HCT116 (cell line): ENCODE results near the gene ANKS1A. TPM values are rescaled to one million over a fixed set of nuclear protein-coding genes. Genes with fewer than 3 reads are reported as not detected.

ENCODE experiments used
- ATAC-seq: fragments of 200-7000 bp; cut with Tn5 transposase; 2 replicates; pipeline ENCODE4 v1.9.1; 2020; ENCODE audit warnings: mild to moderate bottlenecking, moderate library complexity
- BruUV-seq: library from RNA; stranded (reverse); fragments of 400-500 nt; replicated peaks from 2 replicates; lab custom pipeline; 2021; lab: Mats Ljungman, UMichigan
- CTCF ChIA-PET: fragments of 300-600 bp; sonication (Branson Sonifier 250); formaldehyde crosslinking; loops from one replicate; lab custom pipeline; 2021; ENCODE audit warnings: antibody characterized with exemption; lab: Charles Lee
- POLR2A ChIA-PET: fragments of 300-600, 350-600 bp; sonication (Branson Sonifier 250); formaldehyde crosslinking; loops from one replicate; lab custom pipeline; 2021; ENCODE audit warnings: antibody characterized with exemption; lab: Charles Lee
- RAD21 ChIA-PET, 2 experiments: fragments of 300-600 bp; sonication (Branson Sonifier 250); formaldehyde crosslinking; loops; one replicate each; lab custom pipeline; 2023; ENCODE audit warnings: low total read pairs in 2 of 2; ENCODE audit not compliant: uncharacterized antibody in 2 of 2, unreplicated experiment in 2 of 2, low non-redundant PET in 1 of 2; lab: Charles Lee
- DNase-seq: peaks from one replicate; pipeline ENCODE4 v3.0.0-alpha.2; 2010; ENCODE audit warnings: low read depth, low spot score
- H2AFZ ChIP-seq: fragments of 200-600 bp; shearing (Covaris generic), sonication (generic); 2 replicates; pipeline ENCODE4 v1.6.1; 2017; ENCODE audit warnings: low read depth, mixed run types, mixed read lengths, antibody characterized with exemption, low read length; ENCODE audit not compliant: poor library complexity, severe bottlenecking
- H3K27ac ChIP-seq: 2 replicates; pipeline ENCODE4 v1.5.1; 2012; ENCODE audit warnings: low read depth, low read length
- H3K27me3 ChIP-seq: fragments of 200-600 bp; sonication (generic); 2 replicates; pipeline ENCODE4 v1.6.1; 2016; ENCODE audit warnings: mixed run types, low read length, mixed read lengths; ENCODE audit not compliant: insufficient read depth
- H3K36me3 ChIP-seq, 2 experiments: fragments of 200-500 bp in 1 of 2; fragments of 200-600 bp in 1 of 2; sonication (Bioruptor generic) in 1 of 2; sonication (generic) in 1 of 2; 2 replicates each; pipeline versions ENCODE4 v1.5.1 to v1.6.1; 2014 to 2016; ENCODE audit warnings: low read length in 2 of 2, inconsistent platforms in 1 of 2, mixed read lengths in 1 of 2, mixed run types in 1 of 2; ENCODE audit not compliant: insufficient read depth in 2 of 2, control insufficient read depth in 1 of 2
- H3K4me1 ChIP-seq, 2 experiments: fragments of 200-600 bp in 1 of 2; sonication (generic) in 1 of 2; 2 replicates each; pipeline versions ENCODE4 v1.5.1 to v1.6.1; 2012 to 2017; ENCODE audit warnings: low read length in 2 of 2, inconsistent platforms in 1 of 2, mild to moderate bottlenecking in 1 of 2, mixed read lengths in 1 of 2, mixed run types in 1 of 2, moderate library complexity in 1 of 2; ENCODE audit not compliant: insufficient read depth in 2 of 2, control insufficient read depth in 1 of 2
- H3K4me2 ChIP-seq: fragments of 200-600 bp; sonication (generic); 2 replicates; pipeline ENCODE4 v1.6.1; 2017; ENCODE audit warnings: mixed run types, low read length, mixed read lengths
- H3K4me3 ChIP-seq, 2 experiments: fragments of 200-600 bp in 1 of 2; sonication (generic) in 1 of 2; replicated peaks in 1 of 2; 2 replicates each; pipeline ENCODE4 v1.5.1; 2011 to 2016; ENCODE audit warnings: low read length in 2 of 2, control low read depth in 1 of 2, low read depth in 1 of 2, mild to moderate bottlenecking in 1 of 2, mixed read lengths in 1 of 2, mixed run types in 1 of 2
- H3K79me2 ChIP-seq: fragments of 200-600 bp; sonication (generic); 2 replicates; pipeline ENCODE4 v1.6.1; 2017; ENCODE audit warnings: mild to moderate bottlenecking, mixed run types, low read length, moderate library complexity, mixed read lengths; ENCODE audit not compliant: insufficient read depth
- H3K9ac ChIP-seq: fragments of 200-600 bp; sonication (generic); 2 replicates; pipeline ENCODE4 v1.6.1; 2016; ENCODE audit warnings: low read length, mixed read lengths
- H3K9me2 ChIP-seq: fragments of 200-600 bp; sonication (generic), shearing (Covaris generic); 2 replicates; pipeline ENCODE4 v1.6.1; 2017; ENCODE audit warnings: mixed run types, mild to moderate bottlenecking, moderate library complexity; ENCODE audit not compliant: insufficient read depth
- H3K9me3 ChIP-seq, 2 experiments: fragments of 200-500 bp in 1 of 2; fragments of 200-600 bp in 1 of 2; sonication (Bioruptor generic) in 1 of 2; sonication (generic) in 1 of 2; 2 replicates each; pipeline ENCODE4 v1.6.1; 2014 to 2017; ENCODE audit warnings: low read length in 2 of 2, mixed read lengths in 2 of 2, inconsistent platforms in 1 of 2, low read depth in 1 of 2, mild to moderate bottlenecking in 1 of 2, mixed run types in 1 of 2, moderate library complexity in 1 of 2; ENCODE audit not compliant: control insufficient read depth in 1 of 2, insufficient read depth in 1 of 2
- H4K20me1 ChIP-seq: fragments of 200-600 bp; sonication (generic), shearing (Covaris generic); 2 replicates; pipeline ENCODE4 v1.6.1; 2017; ENCODE audit warnings: mixed run types, mild to moderate bottlenecking, moderate library complexity; ENCODE audit not compliant: insufficient read depth
- CEBPB ChIP-seq: IDR thresholded peaks from 2 replicates; pipeline ENCODE4 v1.6.1; 2012; ENCODE audit warnings: low read depth
- EGR1 ChIP-seq: IDR thresholded peaks from 2 replicates; pipeline ENCODE4 v1.6.1; 2012; ENCODE audit warnings: low read depth
- POLR2AphosphoS5 ChIP-seq: IDR thresholded peaks from 2 replicates; pipeline ENCODE4 v1.6.1; 2011; ENCODE audit warnings: mild to moderate bottlenecking, low read depth, low read length, moderate library complexity
- intact Hi-C: fragments of 100-400 bp; cut with micrococcal nuclease; formaldehyde crosslinking; loops from 2 replicates; pipeline ENCODE4 v1.10.0; 2022
- total RNA-seq: library from RNA; stranded (reverse); gene quantifications from one replicate; pipeline ENCODE4 v1.2.1, GENCODE V29; 2021; ENCODE audit not compliant: unreplicated experiment
- TF ChIP-seq, protein P1 (sequence below): IDR thresholded peaks from 2 replicates; pipeline ENCODE4 v1.6.1; 2012; ENCODE audit warnings: low read depth

The ANKS1A gene
- total RNA-seq, 1 experiment from 2014 or later = 20.6 TPM

DNA sequence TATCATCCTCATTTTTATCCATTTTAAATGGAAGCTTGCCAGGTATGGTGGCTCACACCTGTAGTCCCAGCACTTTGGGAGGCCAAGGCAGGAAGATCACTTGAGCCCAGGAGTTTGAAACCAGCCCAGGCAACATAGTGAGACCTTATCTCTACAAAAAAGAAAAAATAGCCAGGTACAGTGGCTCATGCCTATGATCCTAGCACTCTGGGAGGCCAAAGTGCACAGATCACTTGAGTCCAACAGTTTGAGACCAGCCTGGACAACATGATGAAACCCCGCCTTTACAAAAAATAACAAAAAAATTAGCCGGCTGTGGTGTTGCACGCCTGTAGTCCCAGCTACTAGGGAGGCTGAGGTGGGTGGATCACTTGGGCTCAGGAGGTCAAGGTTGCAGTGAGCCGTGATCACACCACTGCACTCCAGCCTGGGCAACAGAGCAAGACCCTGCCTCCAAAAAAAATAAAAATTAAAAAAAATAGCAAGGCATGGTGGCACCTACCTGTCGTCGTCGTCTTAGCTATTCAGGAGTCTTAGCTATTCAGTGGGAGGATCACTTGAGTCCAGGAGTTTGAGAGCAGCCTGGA lies 163.0 kb downstream of the ANKS1A start:
- CTCF ChIA-PET = no interaction called here
- Histone ChIP-seq H3K27ac (no peak overlapping the region), H2AFZ (no peak overlapping the region), H3K79me2 (no peaks in the 10 kb centered on the region), H3K36me3 (no peaks in the 10 kb centered on the region), H3K9me2 (no peaks in the 10 kb centered on the region), H3K4me1 (no peaks in the 10 kb centered on the region), H4K20me1 (no peaks in the 10 kb centered on the region), H3K4me3 (no peak overlapping the region), H3K9me3 (no peaks in the 10 kb centered on the region), H3K27me3 (no peaks in the 10 kb centered on the region), H3K9ac (no peak overlapping the region), H3K4me2 (no peak overlapping the region)
- intact Hi-C loops = no loop called here
- no TSS peak for BruUV-seq
- POLR2A ChIA-PET = no interaction called here
- TF ChIP-seq CEBPB (no peak), EGR1 (no peak), POLR2AphosphoS5 (no peak)
- TF ChIP-seq, protein P1, sequence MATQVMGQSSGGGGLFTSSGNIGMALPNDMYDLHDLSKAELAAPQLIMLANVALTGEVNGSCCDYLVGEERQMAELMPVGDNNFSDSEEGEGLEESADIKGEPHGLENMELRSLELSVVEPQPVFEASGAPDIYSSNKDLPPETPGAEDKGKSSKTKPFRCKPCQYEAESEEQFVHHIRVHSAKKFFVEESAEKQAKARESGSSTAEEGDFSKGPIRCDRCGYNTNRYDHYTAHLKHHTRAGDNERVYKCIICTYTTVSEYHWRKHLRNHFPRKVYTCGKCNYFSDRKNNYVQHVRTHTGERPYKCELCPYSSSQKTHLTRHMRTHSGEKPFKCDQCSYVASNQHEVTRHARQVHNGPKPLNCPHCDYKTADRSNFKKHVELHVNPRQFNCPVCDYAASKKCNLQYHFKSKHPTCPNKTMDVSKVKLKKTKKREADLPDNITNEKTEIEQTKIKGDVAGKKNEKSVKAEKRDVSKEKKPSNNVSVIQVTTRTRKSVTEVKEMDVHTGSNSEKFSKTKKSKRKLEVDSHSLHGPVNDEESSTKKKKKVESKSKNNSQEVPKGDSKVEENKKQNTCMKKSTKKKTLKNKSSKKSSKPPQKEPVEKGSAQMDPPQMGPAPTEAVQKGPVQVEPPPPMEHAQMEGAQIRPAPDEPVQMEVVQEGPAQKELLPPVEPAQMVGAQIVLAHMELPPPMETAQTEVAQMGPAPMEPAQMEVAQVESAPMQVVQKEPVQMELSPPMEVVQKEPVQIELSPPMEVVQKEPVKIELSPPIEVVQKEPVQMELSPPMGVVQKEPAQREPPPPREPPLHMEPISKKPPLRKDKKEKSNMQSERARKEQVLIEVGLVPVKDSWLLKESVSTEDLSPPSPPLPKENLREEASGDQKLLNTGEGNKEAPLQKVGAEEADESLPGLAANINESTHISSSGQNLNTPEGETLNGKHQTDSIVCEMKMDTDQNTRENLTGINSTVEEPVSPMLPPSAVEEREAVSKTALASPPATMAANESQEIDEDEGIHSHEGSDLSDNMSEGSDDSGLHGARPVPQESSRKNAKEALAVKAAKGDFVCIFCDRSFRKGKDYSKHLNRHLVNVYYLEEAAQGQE = no peak
- RAD21 ChIA-PET = no interaction called here
- ATAC-seq (no peak), DNase-seq (no peak)
